HG02852 (cell line): Measurements from ENCODE around the gene KDM2A.
A peak's percentile ranks its signal among the peaks of the same experiment; 100 is the strongest.
"Not testable (repeated sequence)": the region's sequence is repeated elsewhere in the genome, so short reads cannot be mapped to it uniquely, and the experiment has no call there.

Experiments
- ATAC-seq: cut with Tn5 transposase; IDR thresholded peaks from one replicate; pipeline ENCODE4 v1.9.1; 2021; ENCODE audit warnings: mild to moderate bottlenecking, moderate library complexity; ENCODE audit not compliant: unreplicated experiment

KDM2A gene

GRCh38 chr11:67256477-67257135, 137.5 kb downstream of the KDM2A start:
- ATAC-seq, result no peak

GRCh38 chr11:67260406-67260805, 141.3 kb downstream of the KDM2A start:
- no peak for ATAC-seq

GRCh38 chr11:67260885-67261639, 142.0 kb downstream of the KDM2A start:
- not testable (repeated sequence) for ATAC-seq

DNA sequence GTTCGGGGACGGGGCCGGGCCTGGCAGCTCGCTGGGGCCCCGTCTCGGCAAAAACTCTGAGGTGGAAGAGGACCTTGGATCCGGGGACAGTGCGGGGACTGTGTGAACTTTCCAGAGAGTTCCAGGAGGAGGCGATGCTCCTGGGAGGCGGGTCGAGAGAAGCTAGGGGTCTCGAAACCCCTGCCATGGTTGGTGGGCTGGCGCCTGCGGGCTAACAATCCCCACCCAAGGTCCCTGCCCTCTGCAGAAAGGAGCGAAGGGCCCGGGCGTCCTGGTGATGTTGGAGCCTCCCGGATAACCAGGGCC, 142.5 kb downstream of the KDM2A start:
- no peak for ATAC-seq

DNA sequence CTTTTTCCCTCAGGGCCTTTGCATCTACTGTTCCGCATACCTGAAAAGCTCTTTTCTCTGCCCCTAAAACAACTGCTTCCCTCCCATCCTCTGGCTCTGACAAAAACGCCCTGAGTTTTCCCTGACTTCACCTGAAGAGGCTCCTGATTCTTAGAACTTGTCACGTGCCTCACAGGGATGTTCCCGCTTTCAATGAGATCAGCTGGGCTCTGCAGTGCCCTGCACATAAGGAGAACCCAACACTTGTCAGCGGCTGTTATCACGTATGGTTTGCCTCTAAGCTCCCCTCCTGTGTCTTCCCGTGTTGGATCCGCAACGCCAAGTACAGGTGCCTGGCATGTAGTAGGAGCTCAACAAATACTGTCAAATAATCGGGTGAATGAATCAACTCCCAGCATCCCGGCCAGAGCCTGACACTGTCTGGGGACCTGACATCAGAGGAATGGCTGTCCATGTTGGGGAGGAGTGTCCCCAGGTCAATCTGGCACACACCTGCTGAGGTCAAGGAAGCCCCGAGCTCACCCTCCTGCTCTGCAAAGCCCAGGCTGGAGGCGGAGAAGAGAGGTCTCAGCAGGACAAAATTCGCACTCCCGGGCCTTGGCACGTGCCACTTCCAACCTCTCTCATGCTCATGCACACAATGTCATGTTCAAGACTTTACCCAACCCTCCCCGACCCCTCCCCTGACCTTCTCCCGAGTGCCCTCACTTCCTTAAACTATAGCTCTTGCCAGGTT, 143.1 kb downstream of the KDM2A start:
- ATAC-seq, result no peak

DNA sequence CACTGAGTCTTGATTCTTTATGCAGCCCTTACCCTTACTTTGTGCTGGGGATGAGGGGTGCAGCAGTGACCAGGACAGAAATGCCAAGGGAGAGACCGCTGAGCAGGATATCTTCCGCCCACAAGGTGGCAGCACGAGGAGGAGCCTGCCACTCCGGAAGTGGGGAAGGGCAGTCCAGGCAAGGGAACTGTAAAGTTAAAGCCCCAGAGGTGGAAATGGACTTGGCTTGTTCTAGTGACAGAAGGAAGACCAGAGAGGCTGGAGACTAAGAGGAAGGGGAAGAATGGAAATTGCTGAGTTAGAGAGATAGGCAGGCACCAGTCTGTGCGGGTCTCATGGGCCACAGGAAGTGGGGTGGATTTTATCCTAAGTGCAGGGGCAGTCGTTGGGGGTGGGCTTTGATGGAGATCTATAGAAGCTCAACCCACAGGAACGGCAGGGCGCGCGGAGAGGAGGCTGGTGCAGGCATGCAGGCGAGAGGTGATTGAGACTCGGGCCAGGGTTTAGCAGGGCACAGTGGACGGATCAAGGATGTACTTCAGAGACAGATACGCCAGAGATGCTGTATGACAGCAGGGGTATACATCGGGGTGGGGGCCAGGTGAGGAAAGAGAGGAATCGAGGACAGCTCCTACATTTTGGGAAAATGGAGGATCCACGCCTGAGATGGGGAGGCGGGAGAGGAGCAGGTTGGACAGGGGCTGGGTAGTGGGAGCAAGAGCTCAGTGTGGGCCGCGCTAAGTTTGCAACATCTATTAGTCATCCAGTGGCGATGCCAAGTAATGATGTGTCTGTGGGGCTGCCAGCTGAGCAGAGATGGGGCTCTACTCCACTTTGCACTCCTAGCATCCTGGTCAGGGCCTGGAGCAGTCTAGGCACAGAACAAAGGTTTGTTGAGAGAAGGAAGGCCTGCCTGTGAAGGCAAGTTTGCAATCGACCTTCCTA, 143.9 kb downstream of the KDM2A start:
- ATAC-seq, result no peak

DNA sequence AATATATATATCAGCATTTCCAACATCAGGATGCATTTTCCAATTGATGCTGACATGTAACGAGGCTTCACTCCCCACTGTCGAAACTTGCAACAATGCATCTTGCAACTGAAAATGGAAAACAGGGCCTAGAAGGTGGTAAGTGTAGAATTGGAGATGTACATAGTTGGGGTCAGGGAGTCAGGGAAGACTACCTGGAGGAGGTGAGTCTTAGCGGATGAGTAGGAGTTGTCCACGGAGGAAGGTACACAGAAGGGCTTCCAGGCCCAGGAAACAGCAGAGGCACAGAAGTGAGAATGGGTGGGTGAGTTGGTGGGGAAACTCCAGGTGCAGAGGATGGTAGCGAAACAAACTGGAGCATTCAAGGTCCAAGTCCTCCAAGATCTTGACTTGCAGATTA, 145.2 kb downstream of the KDM2A start:
- ATAC-seq, result no peak

GRCh38 chr11:67264877-67265632, 146.0 kb downstream of the KDM2A start:
- no peak for ATAC-seq

GRCh38 chr11:67265633-67266448, 146.8 kb downstream of the KDM2A start:
- ATAC-seq, result peak; percentile 40

DNA sequence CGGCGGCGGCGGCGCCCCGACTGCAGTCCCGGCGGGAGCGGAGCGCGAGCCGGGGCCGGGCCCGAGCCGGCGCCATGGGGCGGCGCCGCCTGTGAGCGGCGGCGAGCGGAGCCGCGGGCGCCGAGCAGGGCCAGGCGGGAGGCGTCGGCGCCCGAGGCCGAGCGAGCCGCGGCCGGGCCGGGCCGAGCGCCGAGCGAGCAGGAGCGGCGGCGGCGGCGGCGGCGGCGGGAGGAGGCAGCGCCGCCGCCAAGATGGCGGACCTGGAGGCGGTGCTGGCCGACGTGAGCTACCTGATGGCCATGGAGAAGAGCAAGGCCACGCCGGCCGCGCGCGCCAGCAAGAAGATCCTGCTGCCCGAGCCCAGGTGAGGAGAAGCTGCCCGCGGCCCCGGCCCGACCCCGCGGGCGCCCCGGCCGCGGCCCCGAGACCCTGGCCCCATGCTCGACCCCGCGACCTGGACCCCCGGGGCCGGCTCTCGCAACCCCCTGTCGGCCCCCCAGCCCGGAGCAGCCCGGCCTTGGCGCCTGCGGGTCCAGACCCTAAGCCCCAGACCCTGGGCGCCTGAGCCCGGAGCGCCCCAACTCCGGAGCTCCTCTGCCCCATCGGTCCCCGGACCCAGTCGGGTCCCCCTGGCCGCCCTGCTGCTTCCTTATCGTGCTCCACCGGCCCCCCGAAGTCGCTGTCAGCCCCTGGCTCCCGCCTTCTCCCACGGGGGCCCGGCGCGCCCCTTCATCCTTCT, 147.6 kb downstream of the KDM2A start, which contains the start of gene GRK2:
GRK2 (plus strand) TSS at position 25 of the 739 bp plus-strand sequence; CDS start at position 252, 227 bp downstream.
- peak; percentile 16 for ATAC-seq

DNA sequence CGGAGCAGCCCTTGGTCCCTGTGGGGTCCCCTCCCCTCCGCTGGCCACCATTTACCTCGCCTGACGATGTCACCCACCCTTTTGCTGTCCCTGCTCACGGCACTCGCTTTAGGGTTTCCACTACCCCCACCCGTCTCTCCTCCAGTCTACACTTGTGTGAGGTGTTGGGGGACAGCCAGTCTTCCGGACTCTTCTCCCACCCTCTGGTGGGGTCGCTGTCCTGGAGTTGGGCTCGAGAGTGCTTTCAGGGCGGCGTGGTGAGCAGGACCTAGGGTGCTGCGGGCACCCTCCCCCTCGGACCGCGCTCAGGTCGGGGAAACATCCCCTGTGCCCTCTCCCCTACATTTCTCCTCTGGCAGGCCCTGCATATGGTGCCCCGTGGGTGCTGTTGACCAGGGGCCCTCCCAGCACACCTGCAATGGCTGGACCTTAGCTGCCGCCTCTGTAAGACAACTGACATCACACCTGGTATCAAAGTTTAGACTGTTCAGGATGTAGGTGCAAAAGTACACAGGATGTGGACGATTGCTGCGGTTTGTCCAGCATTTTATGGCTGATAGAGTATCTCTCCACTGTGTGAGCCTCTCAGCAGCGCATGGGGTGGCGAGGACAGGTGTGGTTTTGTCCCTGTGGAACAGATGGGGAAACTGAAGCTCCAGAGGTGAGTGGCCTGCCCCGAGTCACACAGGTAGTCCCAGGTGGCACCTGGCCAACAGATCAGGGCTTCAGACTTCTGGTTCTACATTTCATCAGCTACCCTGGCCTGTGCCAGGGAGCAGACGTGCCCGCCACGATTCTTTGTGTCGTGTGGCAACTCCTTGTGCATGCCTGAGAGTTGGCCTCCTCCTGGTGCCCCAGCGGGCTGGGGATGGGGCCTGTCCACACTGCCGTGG, 148.4 kb downstream of the KDM2A start:
- no peak for ATAC-seq

GRCh38 chr11:67268081-67268961, 149.3 kb downstream of the KDM2A start:
- peak; percentile 46 for ATAC-seq

GRCh38 chr11:67268962-67269268, 149.9 kb downstream of the KDM2A start:
- no peak for ATAC-seq

DNA sequence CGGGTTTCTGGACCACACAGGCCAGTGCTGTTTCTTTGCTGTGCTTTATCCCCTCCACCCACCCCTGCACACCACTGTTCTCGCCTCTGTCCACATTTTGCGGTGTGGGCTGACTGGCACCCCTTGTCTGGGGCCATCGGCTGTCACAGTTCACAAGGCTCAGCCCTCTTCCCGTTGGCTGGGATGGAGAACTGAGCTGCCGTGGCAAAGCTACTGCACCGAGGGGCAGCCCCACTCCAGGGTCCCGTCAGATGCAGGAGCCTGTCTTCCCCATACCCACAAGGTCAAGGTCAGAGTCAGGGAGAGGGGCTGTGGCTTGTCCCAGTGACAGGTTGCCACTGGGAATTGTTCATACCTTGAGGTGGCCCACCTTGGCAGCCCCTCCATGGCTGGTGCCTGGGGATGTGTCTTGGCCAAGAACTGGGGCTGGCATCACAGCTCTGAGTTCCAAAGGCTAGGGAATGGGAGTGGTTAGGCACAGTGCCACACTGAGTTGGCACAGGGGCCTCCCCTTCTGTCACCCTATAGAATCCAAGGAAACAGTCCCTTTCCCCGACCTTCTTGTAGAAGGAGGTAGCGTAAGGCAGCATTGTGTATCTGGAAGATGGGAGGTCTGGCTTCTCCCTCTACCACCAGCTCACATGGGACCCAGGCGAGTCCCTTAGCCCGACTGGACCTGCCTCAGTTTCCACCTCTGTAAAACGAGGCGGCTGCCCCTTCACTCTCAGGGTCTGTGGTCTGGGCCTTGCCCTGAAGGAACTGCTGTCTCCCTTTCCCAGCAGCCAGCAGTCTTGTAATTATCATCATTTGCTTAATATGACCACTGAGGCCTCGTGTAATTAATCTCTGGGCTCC, 150.6 kb downstream of the KDM2A start:
- no peak for ATAC-seq

DNA sequence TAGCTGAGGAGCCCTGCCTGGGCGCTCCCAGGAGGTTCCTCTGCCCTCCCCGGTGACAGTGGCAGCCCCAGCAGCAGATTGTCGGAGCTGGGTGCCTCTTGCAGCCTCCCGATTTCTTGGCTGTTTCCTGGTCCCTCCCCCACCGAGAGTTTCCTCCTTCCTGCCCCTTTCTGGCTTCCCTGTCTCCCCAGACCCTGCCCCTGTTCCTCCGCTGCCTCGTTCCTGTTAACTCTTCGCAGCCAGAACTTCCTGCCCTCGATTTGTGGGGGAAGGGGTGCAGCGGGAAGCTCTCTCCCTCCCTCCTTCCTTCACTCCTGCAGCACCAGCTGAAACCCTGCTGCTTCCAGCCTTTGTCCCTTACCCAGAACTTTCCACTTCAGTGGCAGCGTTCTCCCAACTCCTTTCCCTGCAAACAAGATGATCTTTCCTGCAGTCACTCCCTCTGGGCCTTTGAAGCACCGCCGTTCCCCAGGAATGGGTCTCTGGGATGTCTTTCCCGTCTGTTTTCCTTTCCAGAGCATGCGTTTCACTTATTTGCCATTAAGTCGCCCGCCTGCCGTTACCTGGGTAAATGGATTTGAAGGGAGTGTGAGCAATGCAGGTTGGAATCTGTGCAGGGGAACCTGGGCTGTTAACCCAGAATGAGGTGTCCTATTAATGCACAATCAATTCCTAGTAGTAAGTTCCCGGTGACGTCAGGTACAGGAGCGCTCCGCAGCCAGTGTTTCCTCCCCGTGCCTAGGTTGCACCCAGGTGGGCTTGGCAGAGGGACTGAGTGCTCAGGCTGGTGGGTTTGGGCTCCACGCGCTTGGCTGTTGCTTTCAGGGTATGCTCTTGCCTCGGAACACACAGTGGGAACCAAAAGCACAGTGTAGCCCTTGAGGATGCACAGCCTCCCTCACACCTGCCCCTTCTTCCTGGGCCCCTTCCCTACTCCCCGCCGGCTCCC, 151.5 kb downstream of the KDM2A start:
- no peak for ATAC-seq
